H1 (cell line): Measurements from ENCODE around the gene DNAH8. TPM values are rescaled to one million over a fixed set of nuclear protein-coding genes. Genes with fewer than 3 reads are reported as not detected.

Experiments
- CTCF ChIA-PET: fragments of 300-600 bp; sonication (Branson Sonifier 250); formaldehyde crosslinking; loops from one replicate; lab custom pipeline; 2021; ENCODE audit not compliant: partially characterized antibody; lab: Charles Lee
- POLR2A ChIA-PET: fragments of 300-600 bp; sonication (Branson Sonifier 250); formaldehyde crosslinking; loops from one replicate; lab custom pipeline; 2021; ENCODE audit warnings: inconsistent platforms; ENCODE audit not compliant: partially characterized antibody; lab: Charles Lee
- DNase-seq, 2 experiments: peaks; one replicate each; pipeline versions ENCODE4 v3.0.0 to v3.0.0-alpha.2; 2010 to 2022; ENCODE audit warnings: low spot score in 2 of 2, low read depth in 1 of 2, mixed read lengths in 1 of 2
- FAIRE-seq: peaks from 2 replicates; lab custom pipeline; 2011; peaks lifted over from hg19 to GRCh38; lab: Jason Lieb, UNC
- H2AFZ ChIP-seq: 2 replicates; pipeline ENCODE4 v1.8.1; 2012; ENCODE audit warnings: low read length, inconsistent platforms
- H2AK5ac ChIP-seq: 2 replicates; pipeline ENCODE4 v1.6.1; 2013; ENCODE audit warnings: low read depth, low read length
- H2BK120ac ChIP-seq: replicated peaks from 2 replicates; pipeline ENCODE3; 2013; ENCODE audit warnings: low read depth, low read length, inconsistent platforms
- H2BK12ac ChIP-seq: 2 replicates; pipeline ENCODE4 v1.6.1; 2013; ENCODE audit warnings: low read depth, low read length
- H2BK15ac ChIP-seq: 2 replicates; pipeline ENCODE4 v1.6.1; 2013; ENCODE audit warnings: low read length
- H2BK20ac ChIP-seq: 2 replicates; pipeline ENCODE4 v1.6.1; 2013; ENCODE audit warnings: low read length
- H2BK5ac ChIP-seq: 2 replicates; pipeline ENCODE4 v1.6.1; 2013; ENCODE audit warnings: low read depth, low read length
- H3K14ac ChIP-seq: 2 replicates; pipeline ENCODE4 v1.6.1; 2013; ENCODE audit warnings: inconsistent platforms; ENCODE audit not compliant: insufficient read length
- H3K18ac ChIP-seq: 2 replicates; pipeline ENCODE4 v1.6.1; 2013; ENCODE audit warnings: low read length; ENCODE audit errors: extremely low read depth
- H3K23ac ChIP-seq: 2 replicates; pipeline ENCODE4 v1.6.1; 2013; ENCODE audit warnings: inconsistent platforms; ENCODE audit not compliant: insufficient read length
- H3K23me2 ChIP-seq: 2 replicates; pipeline ENCODE4 v1.6.1; 2013; ENCODE audit warnings: low read depth, low read length
- H3K27ac ChIP-seq: 2 replicates; pipeline ENCODE4 v1.6.1; 2011; ENCODE audit warnings: low read depth, low read length, inconsistent platforms
- H3K27me3 ChIP-seq, 4 experiments: replicated peaks in 1 of 4; 1 replicate in 1 of 4; 2 replicates in 3 of 4; pipeline versions ENCODE4 v1.6.1 to v1.8.1; 2011 to 2013; ENCODE audit warnings: low read length in 3 of 4, mild to moderate bottlenecking in 3 of 4, inconsistent platforms in 2 of 4, mixed read lengths in 2 of 4, moderate library complexity in 1 of 4; ENCODE audit not compliant: control insufficient read depth in 3 of 4, insufficient read depth in 3 of 4; ENCODE audit errors: extremely low read depth in 1 of 4
- H3K36me3 ChIP-seq, 4 experiments: 2 replicates each; pipeline versions ENCODE4 v1.6.1 to v1.8.1; 2011 to 2013; ENCODE audit warnings: mild to moderate bottlenecking in 4 of 4, low read length in 3 of 4, moderate library complexity in 2 of 4, control low read depth in 1 of 4, inconsistent platforms in 1 of 4; ENCODE audit not compliant: insufficient read depth in 4 of 4, control insufficient read depth in 2 of 4
- H3K4ac ChIP-seq: replicated peaks from 2 replicates; pipeline ENCODE3; 2013; ENCODE audit warnings: low read length, low read depth, mixed read lengths, inconsistent platforms; ENCODE audit not compliant: insufficient read length
- H3K4me1 ChIP-seq, 4 experiments: replicated peaks in 1 of 4; 1 replicate in 1 of 4; 2 replicates in 3 of 4; pipeline versions ENCODE4 v1.6.1 to v1.8.1; 2011 to 2013; ENCODE audit warnings: low read length in 3 of 4, inconsistent platforms in 2 of 4, mixed read lengths in 1 of 4; ENCODE audit not compliant: insufficient read depth in 4 of 4, control insufficient read depth in 3 of 4
- H3K4me2 ChIP-seq, 2 experiments: 2 replicates each; pipeline versions ENCODE4 v1.6.1 to v1.8.1; 2011 to 2013; ENCODE audit warnings: low read depth in 2 of 2, low read length in 2 of 2, control low read depth in 1 of 2, inconsistent platforms in 1 of 2, mild to moderate bottlenecking in 1 of 2; ENCODE audit not compliant: insufficient read depth in 1 of 2
- H3K4me3 ChIP-seq, 4 experiments: fragments of 200-600, 300-600 bp in 1 of 4; sonication (generic), shearing (Covaris generic), sonication (Bioruptor Twin) in 1 of 4; 2 replicates each; pipeline versions ENCODE4 v1.5.1 to v1.8.1; 2011 to 2016; ENCODE audit warnings: low read length in 4 of 4, low read depth in 3 of 4, control low read depth in 2 of 4, inconsistent platforms in 2 of 4, mild to moderate bottlenecking in 2 of 4, mixed read lengths in 1 of 4, moderate library complexity in 1 of 4; ENCODE audit not compliant: insufficient read depth in 2 of 4; ENCODE audit errors: extremely low read depth in 1 of 4
- H3K56ac ChIP-seq: replicated peaks from 2 replicates; pipeline ENCODE3; 2013; ENCODE audit warnings: low read depth, mild to moderate bottlenecking, mixed read lengths, low read length, inconsistent platforms; ENCODE audit not compliant: insufficient read length
- H3K79me1 ChIP-seq: 2 replicates; pipeline ENCODE4 v1.6.1; 2013; ENCODE audit warnings: low read depth, low read length, control low read depth
- H3K79me2 ChIP-seq, 2 experiments: 2 replicates each; pipeline versions ENCODE4 v1.6.1 to v1.8.1; 2012 to 2013; ENCODE audit warnings: low read length in 2 of 2, mild to moderate bottlenecking in 2 of 2, inconsistent platforms in 1 of 2; ENCODE audit not compliant: insufficient read depth in 2 of 2, control insufficient read depth in 1 of 2
- H3K9ac ChIP-seq, 4 experiments: replicated peaks in 1 of 4; 1 replicate in 1 of 4; 2 replicates in 3 of 4; pipeline versions ENCODE4 v1.6.1 to v1.8.1; 2011 to 2013; ENCODE audit warnings: low read depth in 3 of 4, low read length in 3 of 4, control low read depth in 2 of 4, mild to moderate bottlenecking in 2 of 4, moderate library complexity in 2 of 4, inconsistent platforms in 1 of 4; ENCODE audit errors: extremely low read depth in 1 of 4
- H3K9me3 ChIP-seq, 2 experiments: 2 replicates each; pipeline versions ENCODE4 v1.6.1 to v1.8.1; 2012 to 2013; ENCODE audit warnings: mild to moderate bottlenecking in 2 of 2, moderate library complexity in 2 of 2, control low read depth in 1 of 2, inconsistent platforms in 1 of 2, low read depth in 1 of 2, low read length in 1 of 2, mixed read lengths in 1 of 2; ENCODE audit not compliant: insufficient read depth in 2 of 2
- H4K20me1 ChIP-seq, 2 experiments: replicated peaks in 1 of 2; 2 replicates each; pipeline versions ENCODE3 to v1.8.1; 2011 to 2013; ENCODE audit warnings: inconsistent platforms in 2 of 2, low read length in 2 of 2, mild to moderate bottlenecking in 1 of 2; ENCODE audit not compliant: insufficient read depth in 2 of 2, control insufficient read depth in 1 of 2
- H4K5ac ChIP-seq: 2 replicates; pipeline ENCODE4 v1.6.1; 2013; ENCODE audit warnings: low read length, low read depth, mixed read lengths, inconsistent platforms; ENCODE audit not compliant: insufficient read length
- H4K8ac ChIP-seq: 2 replicates; pipeline ENCODE4 v1.8.0; 2013; ENCODE audit warnings: mild to moderate bottlenecking, moderate library complexity, low read length, inconsistent platforms; ENCODE audit not compliant: insufficient read depth; ENCODE audit errors: extremely low read depth
- H4K91ac ChIP-seq: replicated peaks from 2 replicates; pipeline ENCODE3; 2013; ENCODE audit warnings: low read length, mixed read lengths, inconsistent platforms; ENCODE audit not compliant: insufficient read length
- CHD1 ChIP-seq: IDR thresholded peaks from 2 replicates; pipeline ENCODE4 v1.6.1; 2012; ENCODE audit warnings: low read depth, low read length, improper control_type of control experiment
- EP300 ChIP-seq, 2 experiments: IDR thresholded peaks; 1 replicate in 1 of 2; 2 replicates in 1 of 2; pipeline ENCODE4 v1.6.1; 2011 to 2012; ENCODE audit warnings: low read depth in 2 of 2, low read length in 2 of 2, mild to moderate bottlenecking in 2 of 2, borderline replicate concordance in 1 of 2, inconsistent platforms in 1 of 2, moderate library complexity in 1 of 2
- JUN ChIP-seq: IDR thresholded peaks from 2 replicates; pipeline ENCODE4 v1.6.1; 2011; ENCODE audit warnings: low read depth, mild to moderate bottlenecking, improper control_type of control experiment, low read length
- KDM4A ChIP-seq: IDR thresholded peaks from one replicate; pipeline ENCODE4 v1.7.1; 2012; ENCODE audit warnings: low read depth, mild to moderate bottlenecking, moderate library complexity, low read length, inconsistent platforms; ENCODE audit not compliant: severe bottlenecking
- POLR2A ChIP-seq, 2 experiments: IDR thresholded peaks; 1 replicate in 1 of 2; 2 replicates in 1 of 2; pipeline ENCODE4 v1.6.1; 2011; ENCODE audit warnings: low read depth in 2 of 2, low read length in 2 of 2, mild to moderate bottlenecking in 2 of 2; ENCODE audit errors: control extremely low read depth in 1 of 2
- RAD21 ChIP-seq, 2 experiments: IDR thresholded peaks in 1 of 2; conservative IDR thresholded peaks in 1 of 2; 2 replicates each; pipeline ENCODE4 v1.6.1; 2011; ENCODE audit warnings: low read depth in 2 of 2, low read length in 2 of 2, improper control_type of control experiment in 1 of 2, inconsistent platforms in 1 of 2, mild to moderate bottlenecking in 1 of 2, moderate library complexity in 1 of 2
- SIRT6 ChIP-seq: IDR thresholded peaks from one replicate; pipeline ENCODE4 v1.7.1; 2012; ENCODE audit warnings: low read length, inconsistent platforms
- SUZ12 ChIP-seq: fragments of 200-600 bp; sonication (generic); IDR thresholded peaks from 2 replicates; pipeline ENCODE4 v1.6.1; 2012; ENCODE audit warnings: mild to moderate bottlenecking, inconsistent platforms, low read length, moderate library complexity, mixed read lengths
- USF2 ChIP-seq: IDR thresholded peaks from 2 replicates; pipeline ENCODE4 v1.6.1; 2011; ENCODE audit warnings: low read length, improper control_type of control experiment
- WGBS, 2 experiments: shearing (Covaris generic) in 1 of 2; methylation state at CpG; one replicate each; pipeline versions ENCODE4 v1.1.6 to v1.1.7; 2013 to 2015; ENCODE audit warnings: low lambda C conversion rate in 2 of 2, mixed read lengths in 2 of 2, inconsistent platforms in 1 of 2, low coverage in 1 of 2, missing lambda C conversion rate in 1 of 2; ENCODE audit not compliant: insufficient replicate concordance in 2 of 2, insufficient coverage in 1 of 2, insufficient read length in 1 of 2; ENCODE audit errors: extremely low coverage in 1 of 2, missing lambda C conversion rate in 1 of 2; 5-methylcytosine and 5-hydroxymethylcytosine counted together
- polyA plus RNA-seq, 7 experiments: library from polyadenylated mRNA; depleted of rRNA in 3 of 7; stranded (reverse) in 5 of 7; unstranded in 2 of 7; fragments of >200 nt in 5 of 7; fragments of 200-250 nt in 2 of 7; gene quantifications; 1 replicate in 5 of 7; 2 replicates in 1 of 7; 4 replicates in 1 of 7; pipeline versions ENCODE4 v1.2.1 to v1.2.3, GENCODE V29; 2011 to 2013; ENCODE audit warnings: missing spikeins in 2 of 7, mixed read lengths in 2 of 7
- total RNA-seq: library from RNA; stranded (reverse); fragmentation: NEBNext Ultra II Directional; extraction: Animal tissue kit (Norgen Biotek cat#: 25700); gene quantifications from 2 replicates; pipeline ENCODE4 v1.2.1, GENCODE V29; 2021

DNAH8 gene
- total and polyA plus RNA-seq, 2 of the 8 experiments (the other 6 are each of a cell fraction or from before 2014, with no cell fraction given): under 0.01 TPM; not detected in 1

GRCh38 chr6:38912378-38912777 is 197.3 kb downstream of the DNAH8 start:
- POLR2A ChIA-PET: no interaction called here

More at GRCh38 chr6:38912378-38912777, 197.3 kb downstream of the DNAH8 start:
- Histone ChIP-seq H4K5ac (no peak overlapping the region), H3K4ac (no peak overlapping the region), H3K9me3 (no peaks in the 10 kb centered on the region), H3K4me3 (no peak overlapping the region), H3K23ac (no peak overlapping the region), H2AK5ac (no peak overlapping the region), H3K9ac (no peak overlapping the region), H3K23me2 (no peaks in the 10 kb centered on the region), H2BK12ac (no peak overlapping the region), H3K18ac (no peak overlapping the region), H3K14ac (no peak overlapping the region), H3K27ac (no peak overlapping the region), H3K36me3 (no peaks in the 10 kb centered on the region), H2BK5ac (no peak overlapping the region), H2BK120ac (no peak overlapping the region), H3K79me1 (no peaks in the 10 kb centered on the region), H2BK20ac (no peak overlapping the region), H3K79me2 (no peaks in the 10 kb centered on the region), H3K4me2 (no peak overlapping the region), H4K91ac (no peak overlapping the region), H4K8ac (no peak overlapping the region), H2AFZ (no peak overlapping the region), H3K27me3 (no peaks in the 10 kb centered on the region), H4K20me1 (no peaks in the 10 kb centered on the region), H3K4me1 (no peaks in the 10 kb centered on the region), H3K56ac (no peak overlapping the region), H2BK15ac (no peak overlapping the region)
- FAIRE-seq (no peak), DNase-seq (no peak)
- CTCF ChIA-PET: interaction anchor here (0.6 kb wide), 1 partner anchor 14 kb away, joined by 3 read pairs; no protein-coding TSS in a partner anchor
- 95% methylated on average over 2 of the region's 2 CpGs; no CpG with 5 or more reads in 1 of the 2 experiments for WGBS, 2 experiments
- TF ChIP-seq RAD21 (IDR thresholded peaks at IDR 0.05 in 1 of 2, conservative IDR thresholded peaks at IDR 0.05 in 1 of 2; ENCODE audit: low read depth in 2 of 2, low read length in 2 of 2) (no peak), SUZ12 (no peak), USF2 (no peak), JUN (no peak), SIRT6 (no peak), CHD1 (no peak), KDM4A (no peak), EP300 (IDR thresholded peaks at IDR 0.05; ENCODE audit: borderline replicate concordance in 1 of 2, low read depth in 2 of 2, low read length in 2 of 2) (no peak), POLR2A (IDR thresholded peaks at IDR 0.05; ENCODE audit: control extremely low read depth in 1 of 2, low read depth in 2 of 2, low read length in 2 of 2) (no peak)
